ENCODE results near the gene LLPH.

- TF ChIP-seq CTCF (IDR thresholded peaks at IDR 0.05) (peak; percentile 39 to 60 (median 57)), POLR2AphosphoS5 (IDR thresholded peaks at IDR 0.05; ENCODE audit: insufficient read depth in 1 of 2, low read depth in 1 of 2) (peak in 1 of 2 donors; percentile 77), POLR2A (IDR thresholded peaks at IDR 0.05) (no peak)
These were observed 14.5 kb upstream of the LLPH start for GRCh38 chr12:66144791-66145754.

Measured in vagina (tissue), 2 donors.